Measurements from ENCODE around the gene PCSK4.

Gene PCSK4

GRCh38 chr19:1470305-1471009 is 19.7 kb downstream of the PCSK4 start (continued):
- TF ChIP-seq ZNF518A (tag by site-specific recombination; conservative IDR thresholded peaks at IDR 0.05; ENCODE audit: low read depth) (no peak), KLF17 (tag by site-specific recombination; IDR thresholded peaks at IDR 0.05) (peak; percentile 68; the same call in 1 of the 2 replicates), ZNF341 (tag by site-specific recombination; IDR thresholded peaks at IDR 0.05; ENCODE audit: low read depth) (0 out of 2 replicates have a peak, but pooled peaks have one; percentile 37), ZNF664 (tag by site-specific recombination; IDR thresholded peaks at IDR 0.05) (no peak), ZNF585B (tag by site-specific recombination; IDR thresholded peaks at IDR 0.05) (no peak), YY1 (tag by site-specific recombination; IDR thresholded peaks at IDR 0.05) (peak; percentile 26; the same call in 1 of the 2 replicates), PATZ1 (tag by site-specific recombination; IDR thresholded peaks at IDR 0.05) (peak; percentile 84), ZFP41 (tag by site-specific recombination; IDR thresholded peaks at IDR 0.05; ENCODE audit: borderline replicate concordance) (no peak), PRDM10 (tag by site-specific recombination; IDR thresholded peaks at IDR 0.05) (no peak), ZNF558 (tag by site-specific recombination; IDR thresholded peaks at IDR 0.05) (no peak), FEZF1 (tag by site-specific recombination; IDR thresholded peaks at IDR 0.05) (no peak), ZNF354C (tag by site-specific recombination; IDR thresholded peaks at IDR 0.05; ENCODE audit: borderline replicate concordance, low read depth) (no peak), ZNF654 (tag by site-specific recombination; IDR thresholded peaks at IDR 0.05; ENCODE audit: low read depth) (no peak), BCL6B (tag by site-specific recombination; IDR thresholded peaks at IDR 0.05) (no peak), ZSCAN16 (tag by site-specific recombination; IDR thresholded peaks at IDR 0.05) (no peak), ZNF148 (tag by site-specific recombination; IDR thresholded peaks at IDR 0.05; ENCODE audit: borderline replicate concordance) (no peak), ZNF530 (tag by site-specific recombination; IDR thresholded peaks at IDR 0.05; ENCODE audit: low read depth) (no peak), ZNF514 (tag by site-specific recombination; IDR thresholded peaks at IDR 0.05) (no peak), ZNF280D (tag by site-specific recombination; IDR thresholded peaks at IDR 0.05) (no peak)

All from HEK293 (cell line).